Measurements from ENCODE around the gene TSPEAR.

DNA sequence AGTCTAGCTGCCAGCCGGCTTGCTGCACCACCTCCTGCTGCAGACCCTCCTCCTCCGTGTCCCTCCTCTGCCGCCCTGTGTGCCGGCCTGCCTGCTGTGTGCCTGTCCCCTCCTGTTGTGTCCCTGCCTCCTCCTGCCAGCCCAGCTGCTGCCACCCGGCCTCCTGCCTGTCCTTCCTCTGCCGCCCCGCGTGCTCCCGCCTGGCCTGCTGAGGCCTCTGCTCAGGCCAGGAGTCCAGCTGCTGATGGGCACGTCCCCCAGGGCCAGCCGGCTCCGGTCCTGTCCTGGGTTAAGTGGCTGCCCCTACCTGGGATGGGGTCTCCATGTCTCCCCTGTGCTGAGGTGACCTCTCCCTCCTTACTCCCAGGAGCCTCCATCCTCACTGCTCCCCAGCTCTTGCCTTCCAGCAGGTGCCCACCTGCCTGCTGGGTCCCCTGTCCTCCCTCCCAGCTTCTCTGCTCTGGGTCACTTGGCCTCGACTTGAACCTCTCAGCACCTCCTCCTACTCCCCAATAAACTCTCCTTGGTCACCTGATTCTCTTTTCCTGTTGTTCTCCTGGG is 98.6 kb downstream of the TSPEAR start:
- no peak for TF ChIP-seq SIN3A (IDR thresholded peaks at IDR 0.05; ENCODE audit: borderline replicate concordance, insufficient read depth, low read length)
- TF ChIP-seq REST (IDR thresholded peaks at IDR 0.05; ENCODE audit: insufficient read depth in 1 of 2, low read depth in 2 of 2, low read length in 2 of 2): no peak
- no peak for TF ChIP-seq POLR2AphosphoS5 (IDR thresholded peaks at IDR 0.05; ENCODE audit: low read depth, low read length)
- no peak for TF ChIP-seq FOXP2 (optimal IDR thresholded peaks at IDR 0.05; ENCODE audit: borderline replicate concordance, extremely low read depth, extremely low read length, insufficient read depth)

Measured in PFSK-1 (cell line).